ENCODE data around the gene EPO.
"Not testable (repeated sequence)": the region's sequence is repeated elsewhere in the genome, so short reads cannot be mapped to it uniquely, and the experiment has no call there.

Gene EPO

DNA sequence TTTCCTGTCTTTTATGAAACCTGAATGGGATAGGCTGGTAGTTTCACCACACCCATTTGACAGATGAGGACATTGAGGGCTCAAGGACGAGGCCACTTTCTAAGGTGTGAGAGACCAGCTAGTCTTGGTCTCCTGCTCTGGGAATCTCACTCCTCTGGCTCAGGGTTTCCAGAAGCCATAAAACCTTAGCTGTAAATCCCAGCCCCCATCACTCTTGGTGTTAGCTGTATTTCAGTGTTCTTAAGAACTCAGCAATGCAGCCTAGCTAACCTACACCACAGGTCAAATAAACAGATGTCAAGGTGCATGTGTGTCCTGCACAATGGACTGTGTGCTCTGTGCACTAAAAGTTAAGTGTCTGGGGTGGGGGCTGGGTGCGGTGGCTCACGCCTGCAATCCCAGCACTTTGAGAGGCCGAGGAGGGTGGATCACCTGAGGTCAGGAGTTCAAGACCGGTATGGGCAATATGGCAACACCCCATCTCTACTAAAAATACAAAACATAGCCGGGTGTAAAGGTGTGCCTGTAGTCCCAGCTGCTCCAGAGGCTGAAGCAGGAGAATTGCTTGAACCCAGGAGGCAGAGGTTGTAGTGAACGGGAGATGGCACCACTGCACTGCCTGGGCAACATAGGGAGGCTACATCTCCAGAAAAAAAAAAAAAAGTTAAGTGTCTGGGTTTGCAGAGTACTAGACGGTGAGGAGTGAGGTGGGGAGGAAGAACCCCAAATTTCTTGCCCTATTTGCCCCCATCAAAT is 567 bp upstream of the EPO start:
- no peak overlapping the region for H3K4me3 ChIP-seq (ENCODE audit: low read depth, low read length)
- in situ Hi-C loops (cut with HindIII; ENCODE audit: low sequenced_read_pairs) = no loop called here
- peak; percentile 62 for TF ChIP-seq CTCF (IDR thresholded peaks at IDR 0.05; ENCODE audit: low read depth, low read length)
- peak; percentile 44 for DNase-seq (ENCODE audit: low read depth, low spot score)

DNA sequence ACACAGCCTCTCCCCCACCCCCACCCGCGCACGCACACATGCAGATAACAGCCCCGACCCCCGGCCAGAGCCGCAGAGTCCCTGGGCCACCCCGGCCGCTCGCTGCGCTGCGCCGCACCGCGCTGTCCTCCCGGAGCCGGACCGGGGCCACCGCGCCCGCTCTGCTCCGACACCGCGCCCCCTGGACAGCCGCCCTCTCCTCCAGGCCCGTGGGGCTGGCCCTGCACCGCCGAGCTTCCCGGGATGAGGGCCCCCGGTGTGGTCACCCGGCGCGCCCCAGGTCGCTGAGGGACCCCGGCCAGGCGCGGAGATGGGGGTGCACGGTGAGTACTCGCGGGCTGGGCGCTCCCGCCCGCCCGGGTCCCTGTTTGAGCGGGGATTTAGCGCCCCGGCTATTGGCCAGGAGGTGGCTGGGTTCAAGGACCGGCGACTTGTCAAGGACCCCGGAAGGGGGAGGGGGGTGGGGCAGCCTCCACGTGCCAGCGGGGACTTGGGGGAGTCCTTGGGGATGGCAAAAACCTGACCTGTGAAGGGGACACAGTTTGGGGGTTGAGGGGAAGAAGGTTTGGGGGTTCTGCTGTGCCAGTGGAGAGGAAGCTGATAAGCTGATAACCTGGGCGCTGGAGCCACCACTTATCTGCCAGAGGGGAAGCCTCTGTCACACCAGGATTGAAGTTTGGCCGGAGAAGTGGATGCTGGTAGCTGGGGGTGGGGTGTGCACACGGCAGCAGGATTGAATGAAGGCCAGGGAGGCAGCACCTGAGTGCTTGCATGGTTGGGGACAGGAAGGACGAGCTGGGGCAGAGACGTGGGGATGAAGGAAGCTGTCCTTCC is 620 bp downstream of the EPO start:
- TF ChIP-seq CTCF (IDR thresholded peaks at IDR 0.05; ENCODE audit: low read depth, low read length) = no peak
- in situ Hi-C loops (cut with HindIII; ENCODE audit: low sequenced_read_pairs) = no loop called here
- no peak for DNase-seq (ENCODE audit: low read depth, low spot score)
- H3K4me3 ChIP-seq (ENCODE audit: low read depth, low read length) = no peak overlapping the region

DNA sequence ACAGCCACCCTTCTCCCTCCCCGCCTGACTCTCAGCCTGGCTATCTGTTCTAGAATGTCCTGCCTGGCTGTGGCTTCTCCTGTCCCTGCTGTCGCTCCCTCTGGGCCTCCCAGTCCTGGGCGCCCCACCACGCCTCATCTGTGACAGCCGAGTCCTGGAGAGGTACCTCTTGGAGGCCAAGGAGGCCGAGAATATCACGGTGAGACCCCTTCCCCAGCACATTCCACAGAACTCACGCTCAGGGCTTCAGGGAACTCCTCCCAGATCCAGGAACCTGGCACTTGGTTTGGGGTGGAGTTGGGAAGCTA is 1.2 kb downstream of the EPO start:
- in situ Hi-C loops (cut with HindIII; ENCODE audit: low sequenced_read_pairs) = no loop called here
- no peak for DNase-seq (ENCODE audit: low read depth, low spot score)
- H3K4me3 ChIP-seq (ENCODE audit: low read depth, low read length) = no peak overlapping the region
- no peak for TF ChIP-seq CTCF (IDR thresholded peaks at IDR 0.05; ENCODE audit: low read depth, low read length)

DNA sequence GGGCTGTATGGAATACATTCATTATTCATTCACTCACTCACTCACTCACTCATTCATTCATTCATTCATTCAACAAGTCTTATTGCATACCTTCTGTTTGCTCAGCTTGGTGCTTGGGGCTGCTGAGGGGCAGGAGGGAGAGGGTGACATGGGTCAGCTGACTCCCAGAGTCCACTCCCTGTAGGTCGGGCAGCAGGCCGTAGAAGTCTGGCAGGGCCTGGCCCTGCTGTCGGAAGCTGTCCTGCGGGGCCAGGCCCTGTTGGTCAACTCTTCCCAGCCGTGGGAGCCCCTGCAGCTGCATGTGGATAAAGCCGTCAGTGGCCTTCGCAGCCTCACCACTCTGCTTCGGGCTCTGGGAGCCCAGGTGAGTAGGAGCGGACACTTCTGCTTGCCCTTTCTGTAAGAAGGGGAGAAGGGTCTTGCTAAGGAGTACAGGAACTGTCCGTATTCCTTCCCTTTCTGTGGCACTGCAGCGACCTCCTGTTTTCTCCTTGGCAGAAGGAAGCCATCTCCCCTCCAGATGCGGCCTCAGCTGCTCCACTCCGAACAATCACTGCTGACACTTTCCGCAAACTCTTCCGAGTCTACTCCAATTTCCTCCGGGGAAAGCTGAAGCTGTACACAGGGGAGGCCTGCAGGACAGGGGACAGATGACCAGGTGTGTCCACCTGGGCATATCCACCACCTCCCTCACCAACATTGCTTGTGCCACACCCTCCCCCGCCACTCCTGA is 2.4 kb downstream of the EPO start:
- no peak overlapping the region for H3K4me3 ChIP-seq (ENCODE audit: low read depth, low read length)
- no peak for DNase-seq (ENCODE audit: low read depth, low spot score)
- in situ Hi-C loops (cut with HindIII; ENCODE audit: low sequenced_read_pairs) = no loop called here
- no peak for TF ChIP-seq CTCF (IDR thresholded peaks at IDR 0.05; ENCODE audit: low read depth, low read length)

GRCh38 chr7:100723732-100724275 is 3.5 kb downstream of the EPO start:
- no peak for TF ChIP-seq CTCF (IDR thresholded peaks at IDR 0.05; ENCODE audit: low read depth, low read length)
- in situ Hi-C loops (cut with HindIII; ENCODE audit: low sequenced_read_pairs) = no loop called here
- no peak for DNase-seq (ENCODE audit: low read depth, low spot score)
- no peak overlapping the region for H3K4me3 ChIP-seq (ENCODE audit: low read depth, low read length)

- DNase-seq (ENCODE audit: low read depth, low spot score); H3K4me3 ChIP-seq (ENCODE audit: low read depth, low read length); in situ Hi-C loops (cut with HindIII; ENCODE audit: low sequenced_read_pairs): not testable (repeated sequence)
Observed at GRCh38 chr7:100724364-100724763, 4.1 kb downstream of the EPO start.

Measured in astrocyte of the spinal cord (primary cell).